Measurements from ENCODE around the gene LRFN2. TPM values are rescaled to one million over a fixed set of nuclear protein-coding genes. Genes with fewer than 3 reads are reported as not detected.

LRFN2 gene
- total and polyA plus RNA-seq, 4 donors = under 0.01 to 0.01 TPM; not detected in 2

- H3K4me1 ChIP-seq (ENCODE audit: control insufficient read depth in 4 of 4, insufficient read depth in 4 of 4, low read length in 3 of 4) = no peaks in the 10 kb centered on the region
- H3K27ac ChIP-seq (ENCODE audit: low read depth in 1 of 2, low read length in 2 of 2) = no peak overlapping the region
- TF ChIP-seq YY1 (IDR thresholded peaks at IDR 0.05) (no peak), RAD21 (IDR thresholded peaks at IDR 0.05) (no peak), SP1 (IDR thresholded peaks at IDR 0.05) (no peak), EGR1 (IDR thresholded peaks at IDR 0.05; ENCODE audit: low read depth in 2 of 2) (no peak), TAF1 (conservative IDR thresholded peaks at IDR 0.05) (no peak), FOXA1 (IDR thresholded peaks at IDR 0.05) (no peak)
- TF ChIP-seq, protein P1, sequence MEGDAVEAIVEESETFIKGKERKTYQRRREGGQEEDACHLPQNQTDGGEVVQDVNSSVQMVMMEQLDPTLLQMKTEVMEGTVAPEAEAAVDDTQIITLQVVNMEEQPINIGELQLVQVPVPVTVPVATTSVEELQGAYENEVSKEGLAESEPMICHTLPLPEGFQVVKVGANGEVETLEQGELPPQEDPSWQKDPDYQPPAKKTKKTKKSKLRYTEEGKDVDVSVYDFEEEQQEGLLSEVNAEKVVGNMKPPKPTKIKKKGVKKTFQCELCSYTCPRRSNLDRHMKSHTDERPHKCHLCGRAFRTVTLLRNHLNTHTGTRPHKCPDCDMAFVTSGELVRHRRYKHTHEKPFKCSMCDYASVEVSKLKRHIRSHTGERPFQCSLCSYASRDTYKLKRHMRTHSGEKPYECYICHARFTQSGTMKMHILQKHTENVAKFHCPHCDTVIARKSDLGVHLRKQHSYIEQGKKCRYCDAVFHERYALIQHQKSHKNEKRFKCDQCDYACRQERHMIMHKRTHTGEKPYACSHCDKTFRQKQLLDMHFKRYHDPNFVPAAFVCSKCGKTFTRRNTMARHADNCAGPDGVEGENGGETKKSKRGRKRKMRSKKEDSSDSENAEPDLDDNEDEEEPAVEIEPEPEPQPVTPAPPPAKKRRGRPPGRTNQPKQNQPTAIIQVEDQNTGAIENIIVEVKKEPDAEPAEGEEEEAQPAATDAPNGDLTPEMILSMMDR (IDR thresholded peaks at IDR 0.05; ENCODE audit: low read depth, low read length, missing input control) = no peak
- TF ChIP-seq, protein P2, sequence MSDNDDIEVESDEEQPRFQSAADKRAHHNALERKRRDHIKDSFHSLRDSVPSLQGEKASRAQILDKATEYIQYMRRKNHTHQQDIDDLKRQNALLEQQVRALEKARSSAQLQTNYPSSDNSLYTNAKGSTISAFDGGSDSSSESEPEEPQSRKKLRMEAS (IDR thresholded peaks at IDR 0.05) = no peak
- no peaks in the 10 kb centered on the region for H3K36me3 ChIP-seq (ENCODE audit: control insufficient read depth in 4 of 4, insufficient read depth in 3 of 4, low read depth in 1 of 4, low read length in 3 of 4)
- no peaks in the 10 kb centered on the region for H3K27me3 ChIP-seq (ENCODE audit: control insufficient read depth in 4 of 4, insufficient read depth in 4 of 4, low read length in 3 of 4)
- no peak overlapping the region for H3K4me3 ChIP-seq (ENCODE audit: low read depth in 1 of 3, low read length in 3 of 3)
- no peaks in the 10 kb centered on the region for H3K9me3 ChIP-seq (ENCODE audit: control insufficient read depth in 4 of 4, low read length in 3 of 4)
- H3K9ac ChIP-seq (ENCODE audit: low read depth in 1 of 2, low read length in 2 of 2) = no peak overlapping the region
- DNase-seq (ENCODE audit: low spot score) = no peak
- WGBS = 91% methylated on average over 7 of the region's 7 CpGs
Observed at GRCh38 chr6:40426346-40427066, 160.7 kb downstream of the LRFN2 start.

DNA sequence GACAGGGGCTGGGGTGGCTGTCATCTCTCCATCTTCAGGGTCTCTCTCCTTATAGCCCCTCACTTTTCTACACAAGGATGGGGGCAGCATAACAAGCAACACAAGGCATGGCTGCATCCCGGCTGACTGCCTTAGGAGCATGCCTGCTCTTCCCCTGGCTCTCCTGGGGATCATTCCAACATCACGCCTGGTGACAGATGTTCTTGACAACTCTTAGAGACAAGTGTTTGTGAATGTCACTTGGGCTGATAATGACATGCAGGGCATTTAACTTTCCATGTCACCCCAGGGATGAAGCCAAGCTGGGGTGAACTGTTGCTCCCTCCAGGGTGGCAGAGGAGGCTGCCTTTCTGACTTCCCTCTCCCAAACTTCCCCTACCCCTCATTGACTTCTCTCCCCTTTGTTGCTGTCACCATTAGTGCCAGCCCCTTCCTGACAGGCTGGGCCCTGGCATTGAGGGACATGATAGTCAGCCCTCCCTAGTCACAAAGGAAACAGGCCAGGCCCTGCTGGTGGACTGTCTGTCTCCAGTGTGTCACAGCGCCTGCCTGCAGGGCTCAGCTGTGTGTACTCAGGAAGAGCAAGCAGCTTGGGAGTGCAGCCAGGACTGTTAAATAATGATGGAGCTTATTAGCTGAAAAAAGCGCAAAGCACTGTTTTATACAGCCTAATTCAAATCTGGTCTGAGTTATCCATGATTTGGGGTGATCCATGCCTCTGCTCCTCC lies 161.8 kb downstream of the LRFN2 start:
- Histone ChIP-seq H3K36me3 (ENCODE audit: control insufficient read depth in 4 of 4, insufficient read depth in 3 of 4, low read depth in 1 of 4, low read length in 3 of 4) (no peaks in the 10 kb centered on the region), H3K4me3 (ENCODE audit: low read depth in 1 of 3, low read length in 3 of 3) (no peak overlapping the region), H3K9ac (ENCODE audit: low read depth in 1 of 2, low read length in 2 of 2) (no peak overlapping the region), H3K27me3 (ENCODE audit: control insufficient read depth in 4 of 4, insufficient read depth in 4 of 4, low read length in 3 of 4) (no peaks in the 10 kb centered on the region), H3K4me1 (ENCODE audit: control insufficient read depth in 4 of 4, insufficient read depth in 4 of 4, low read length in 3 of 4) (no peaks in the 10 kb centered on the region), H3K27ac (ENCODE audit: low read depth in 1 of 2, low read length in 2 of 2) (no peak overlapping the region), H3K9me3 (ENCODE audit: control insufficient read depth in 4 of 4, low read length in 3 of 4) (no peaks in the 10 kb centered on the region)
- WGBS = 80% methylated on average over 4 of the region's 4 CpGs
- no peak for TF ChIP-seq ZBTB33 (IDR thresholded peaks at IDR 0.05)
- TF ChIP-seq YY1 (IDR thresholded peaks at IDR 0.05) = no peak
- TF ChIP-seq HNF4G (IDR thresholded peaks at IDR 0.05) = no peak
- no peak for TF ChIP-seq NR2F2 (IDR thresholded peaks at IDR 0.05)
- TF ChIP-seq JUND (IDR thresholded peaks at IDR 0.05) = no peak
- no peak for TF ChIP-seq EGR1 (IDR thresholded peaks at IDR 0.05; ENCODE audit: low read depth in 2 of 2)
- no peak for TF ChIP-seq RAD21 (IDR thresholded peaks at IDR 0.05)
- TF ChIP-seq, protein P2 (IDR thresholded peaks at IDR 0.05) = no peak
- TF ChIP-seq TAF1 (conservative IDR thresholded peaks at IDR 0.05) = no peak
- no peak for TF ChIP-seq REST (IDR thresholded peaks at IDR 0.05)
- no peak for TF ChIP-seq FOXA2 (IDR thresholded peaks at IDR 0.05)
- no peak for DNase-seq (ENCODE audit: low spot score)
